Skeletal muscle cell (primary cell): ENCODE measurements around the gene MRPS26.

ENCODE experiments used
- DNase-seq: peaks from one replicate; pipeline ENCODE4 v3.0.0-alpha.2; 2010; ENCODE audit warnings: low read depth
- H3K4me3 ChIP-seq: 2 replicates; pipeline ENCODE4 v1.5.1; 2011; ENCODE audit warnings: low read depth, mild to moderate bottlenecking, control low read depth, low read length, moderate library complexity

MRPS26 gene

DNA sequence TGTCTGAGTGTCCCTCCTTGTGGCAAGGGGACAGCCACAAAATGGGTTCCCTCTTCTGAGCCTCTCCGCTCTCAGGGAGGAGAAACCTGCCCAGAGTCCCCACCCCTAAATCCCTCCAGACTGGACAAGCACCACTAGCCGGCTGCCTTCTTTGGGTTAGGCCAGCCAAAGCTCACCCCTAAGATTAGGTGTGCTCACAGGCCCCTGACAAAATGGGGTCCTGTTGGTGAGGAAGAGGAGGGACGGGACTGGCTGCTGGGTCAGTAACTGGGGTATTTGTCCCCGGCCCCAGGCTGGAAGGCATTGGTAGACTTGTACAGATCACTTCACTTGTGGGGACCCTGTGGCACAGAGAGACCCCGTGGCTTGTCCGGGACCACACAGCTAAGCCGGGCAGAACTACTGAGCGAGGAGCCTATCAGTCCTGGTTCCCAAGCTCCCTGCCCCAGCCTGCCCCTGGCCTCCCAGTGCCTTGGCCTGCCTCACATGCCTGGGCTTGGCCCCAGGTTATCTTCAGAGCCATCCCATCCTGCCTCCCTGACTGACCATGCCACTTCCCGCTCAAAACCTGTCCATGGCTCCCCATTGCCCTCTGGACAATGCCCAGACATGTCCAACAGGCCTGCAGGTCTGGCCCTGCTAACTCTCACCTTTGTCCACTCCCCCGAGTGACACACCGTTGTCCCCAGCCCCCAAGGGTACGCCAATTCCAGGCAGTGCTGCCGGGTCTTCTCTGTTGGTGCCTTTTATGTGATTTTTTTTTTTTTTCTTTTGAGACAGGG, 49.2 kb downstream of the MRPS26 start:
- no peak overlapping the region for H3K4me3 ChIP-seq
- no peak for DNase-seq
